Ovary (tissue), 3 donors: ENCODE data around the gene ROBO4.

Experiments used
- POLR2A ChIP-seq: fragments of 450-650 bp; IDR thresholded peaks from one replicate; pipeline ENCODE4 v1.6.1; 2017; ENCODE audit warnings: antibody characterized with exemption, mild to moderate bottlenecking, moderate library complexity
- TF ChIP-seq, protein P1 (sequence below), 3 donors: fragments of 450-650 bp in 2 of 3; fragments of 200-600 bp in 1 of 3; IDR thresholded peaks; one replicate each; pipeline versions ENCODE4 v1.5.1 to v1.8.0; 2016 to 2022; ENCODE audit warnings: antibody characterized with exemption in 3 of 3, mild to moderate bottlenecking in 1 of 3
- donor health status: DM: no; HTN: no; CAD: no.

DNA sequence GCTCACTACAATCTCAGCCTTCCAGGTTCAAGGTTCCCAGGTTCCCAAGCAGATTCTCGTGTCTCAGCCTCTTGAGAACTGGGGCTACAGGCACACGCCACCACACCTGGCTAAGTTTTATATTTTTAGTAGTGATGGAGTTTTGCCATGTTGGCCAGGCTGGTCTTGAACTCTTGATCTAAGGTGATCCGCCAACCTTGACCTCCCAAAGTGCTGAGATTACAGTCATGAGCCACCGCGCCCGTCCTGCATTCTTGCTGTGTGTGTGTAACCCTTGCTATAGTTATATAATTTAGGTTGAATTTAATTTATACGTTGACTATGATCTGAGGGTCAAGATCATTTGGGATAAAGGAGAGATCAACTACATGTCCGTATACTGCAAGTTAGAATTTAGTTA is 61.7 kb downstream of the ROBO4 start:
- TF ChIP-seq, protein P1, sequence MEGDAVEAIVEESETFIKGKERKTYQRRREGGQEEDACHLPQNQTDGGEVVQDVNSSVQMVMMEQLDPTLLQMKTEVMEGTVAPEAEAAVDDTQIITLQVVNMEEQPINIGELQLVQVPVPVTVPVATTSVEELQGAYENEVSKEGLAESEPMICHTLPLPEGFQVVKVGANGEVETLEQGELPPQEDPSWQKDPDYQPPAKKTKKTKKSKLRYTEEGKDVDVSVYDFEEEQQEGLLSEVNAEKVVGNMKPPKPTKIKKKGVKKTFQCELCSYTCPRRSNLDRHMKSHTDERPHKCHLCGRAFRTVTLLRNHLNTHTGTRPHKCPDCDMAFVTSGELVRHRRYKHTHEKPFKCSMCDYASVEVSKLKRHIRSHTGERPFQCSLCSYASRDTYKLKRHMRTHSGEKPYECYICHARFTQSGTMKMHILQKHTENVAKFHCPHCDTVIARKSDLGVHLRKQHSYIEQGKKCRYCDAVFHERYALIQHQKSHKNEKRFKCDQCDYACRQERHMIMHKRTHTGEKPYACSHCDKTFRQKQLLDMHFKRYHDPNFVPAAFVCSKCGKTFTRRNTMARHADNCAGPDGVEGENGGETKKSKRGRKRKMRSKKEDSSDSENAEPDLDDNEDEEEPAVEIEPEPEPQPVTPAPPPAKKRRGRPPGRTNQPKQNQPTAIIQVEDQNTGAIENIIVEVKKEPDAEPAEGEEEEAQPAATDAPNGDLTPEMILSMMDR (IDR thresholded peaks at IDR 0.05): no peak
- TF ChIP-seq POLR2A: no peak
